Prostate gland (tissue), 2 donors: ENCODE data around the gene UBE2A.

Source experiments
- CTCF ChIP-seq, 4 experiments: fragments of 200-600 bp in 2 of 4; fragments of 450-650 bp in 2 of 4; sonication (generic) in 2 of 4; IDR thresholded peaks; 1 replicate in 3 of 4; 2 replicates in 1 of 4; pipeline ENCODE4 v1.5.1; 2016 to 2019; ENCODE audit warnings: antibody characterized with exemption in 4 of 4, mild to moderate bottlenecking in 2 of 4, moderate library complexity in 2 of 4
- POLR2A ChIP-seq: fragments of 450-650 bp; IDR thresholded peaks from one replicate; pipeline ENCODE4 v1.6.1; 2016; ENCODE audit warnings: antibody characterized with exemption, mild to moderate bottlenecking
- POLR2AphosphoS5 ChIP-seq: sonication (generic); formaldehyde crosslinking; IDR thresholded peaks from one replicate; pipeline ENCODE4 v1.6.1; 2017; ENCODE audit warnings: antibody characterized with exemption

- TF ChIP-seq CTCF (IDR thresholded peaks at IDR 0.05) (no peak), POLR2AphosphoS5 (no peak), POLR2A (no peak)
Observed at GRCh38 chrX:119624417-119624816, 50.1 kb downstream of the UBE2A start.
